ENCODE results near the gene SELL. TPM values are rescaled to one million over a fixed set of nuclear protein-coding genes. Genes with fewer than 3 reads are reported as not detected.
"Not testable (repeated sequence)": the region's sequence is repeated elsewhere in the genome, so short reads cannot be mapped to it uniquely, and the experiment has no call there.

The SELL gene
- total and polyA plus RNA-seq, 11 donors, result 0.34 to 10.6 (median 1.7) TPM

- no peaks in the 10 kb centered on the region for H3K9me3 ChIP-seq
- DNase-seq, result no peak
- no peaks in the 10 kb centered on the region for H3K36me3 ChIP-seq
- no peaks in the 10 kb centered on the region for H3K4me1 ChIP-seq
- WGBS, 4 donors, result 82 to 91% (median 89%) methylated on average over 2 of the region's 2 CpGs
- no peak overlapping the region for H3K27ac ChIP-seq
- TF ChIP-seq POLR2A (IDR thresholded peaks at IDR 0.05), result no peak
- no peak for TF ChIP-seq CTCF (IDR thresholded peaks at IDR 0.05)
- no peak for ATAC-seq
- H3K4me3 ChIP-seq, result no peak overlapping the region
- peaks cover 0 to 3% (median 0%) of the 10 kb centered on the region in 9 donors for H3K27me3 ChIP-seq
- intact Hi-C loops (cut with DNase I), result no loop called here
Observed at GRCh38 chr1:169723763-169724162, 12.3 kb upstream of the SELL start.

- DNase-seq, result no peak
- TF ChIP-seq POLR2A (IDR thresholded peaks at IDR 0.05) (no peak), CTCF (IDR thresholded peaks at IDR 0.05) (no peak)
- no peak overlapping the region for H3K4me3 ChIP-seq
- H3K4me1 ChIP-seq, result no peaks in the 10 kb centered on the region
- H3K9me3 ChIP-seq, result no peaks in the 10 kb centered on the region
- no peak overlapping the region for H3K27ac ChIP-seq
- intact Hi-C loops (cut with DNase I), result no loop called here
- no peak for ATAC-seq
- no peaks in the 10 kb centered on the region for H3K36me3 ChIP-seq
- peaks cover 0 to under 1% (median 0%) of the 10 kb centered on the region in 9 donors for H3K27me3 ChIP-seq
Observed at GRCh38 chr1:169722779-169723178, 11.4 kb upstream of the SELL start.

GRCh38 chr1:169715100-169715499 is 3.7 kb upstream of the SELL start:
- not testable (repeated sequence) for H3K27me3 ChIP-seq, ATAC-seq, H3K27ac ChIP-seq, DNase-seq, H3K4me3 ChIP-seq, H3K36me3 ChIP-seq
- H3K4me1 ChIP-seq, result peaks cover 0 to 16% (median 0%) of the 10 kb centered on the region in 12 donors
- 66 to 95% (median 91%) methylated on average over 2 of the region's 2 CpGs for WGBS, 4 donors
- intact Hi-C loops (cut with DNase I), result loop anchor here in 1 of 10 donors (5.0 kb wide), 1 partner anchor 118 kb away; no protein-coding TSS in a partner anchor
- H3K9me3 ChIP-seq, result peaks cover 0 to 25% (median 4%) of the 10 kb centered on the region in 12 donors

- H3K36me3 ChIP-seq, DNase-seq, ATAC-seq, H3K27ac ChIP-seq, H3K4me3 ChIP-seq: not testable (repeated sequence)
- Histone ChIP-seq H3K4me1 (peaks cover 0 to 16% (median 0%) of the 10 kb centered on the region in 12 donors), H3K27me3 (peaks cover 0 to 11% (median 0%) of the 10 kb centered on the region in 9 donors), H3K9me3 (peaks cover 0 to 25% (median 4%) of the 10 kb centered on the region in 12 donors)
- intact Hi-C loops (cut with DNase I), result loop anchor here in 9 of 10 donors (2.0 to 5.0 kb wide), 7 partner anchors 94 to 166 kb away; partner anchors contain the start of gene F5 (in 1 of the 9)
- 88 to 90% (median 89%) methylated on average over 5 of the region's 5 CpGs for WGBS, 4 donors
Observed at GRCh38 chr1:169713090-169713489, 1.7 kb upstream of the SELL start.

DNA sequence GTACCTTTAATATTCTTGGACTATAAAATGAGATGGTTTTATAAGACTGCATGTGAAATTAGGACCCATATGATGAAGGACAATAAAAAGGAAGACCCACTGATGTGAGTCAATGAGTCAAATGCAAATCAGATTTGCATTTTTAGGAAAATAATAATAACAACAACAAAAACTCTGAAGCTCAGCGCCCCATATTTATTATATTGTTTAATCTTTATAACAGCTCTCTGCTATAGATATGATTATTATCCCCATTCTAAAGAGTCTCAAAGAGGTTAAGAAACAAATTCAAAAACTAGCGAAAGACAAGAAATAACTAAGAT is 850 bp upstream of the SELL start:
- peaks cover 0 to 19% (median 0%) of the 10 kb centered on the region in 12 donors for H3K4me1 ChIP-seq
- intact Hi-C loops (cut with DNase I), result loop anchor here in 9 of 10 donors (1.0 to 5.0 kb wide), 8 partner anchors 95 to 165 kb away; partner anchors contain the start of gene F5 (in 1 of the 9)
- peaks cover 0 to 11% (median 0%) of the 10 kb centered on the region in 9 donors for H3K27me3 ChIP-seq
- no peak overlapping the region for H3K4me3 ChIP-seq
- TF ChIP-seq CTCF (IDR thresholded peaks at IDR 0.05) (peak in 1 of 12 donors; percentile 3), POLR2A (IDR thresholded peaks at IDR 0.05) (no peak)
- peaks cover 0 to 25% (median 4%) of the 10 kb centered on the region in 12 donors for H3K9me3 ChIP-seq
- ATAC-seq (no peak), DNase-seq (no peak)
- WGBS, 4 donors, result 90 to 95% (median 92%) methylated on average over 2 of the region's 2 CpGs
- no peak overlapping the region for H3K27ac ChIP-seq
- H3K36me3 ChIP-seq, result no peaks in the 10 kb centered on the region

Data from heart left ventricle (tissue), 16 donors.